HUDEP-2 (cell line): ENCODE data around the gene FOXO3.
"Not testable (repeated sequence)": the region's sequence is repeated elsewhere in the genome, so short reads cannot be mapped to it uniquely, and the experiment has no call there.

Experiments used
- DNase-seq, 76 experiments: peaks; one replicate each; lab custom pipeline; 2025; ENCODE audit not compliant: unreplicated experiment in 76 of 76; lab: John Stamatoyannopoulos, UW

The FOXO3 gene

DNA sequence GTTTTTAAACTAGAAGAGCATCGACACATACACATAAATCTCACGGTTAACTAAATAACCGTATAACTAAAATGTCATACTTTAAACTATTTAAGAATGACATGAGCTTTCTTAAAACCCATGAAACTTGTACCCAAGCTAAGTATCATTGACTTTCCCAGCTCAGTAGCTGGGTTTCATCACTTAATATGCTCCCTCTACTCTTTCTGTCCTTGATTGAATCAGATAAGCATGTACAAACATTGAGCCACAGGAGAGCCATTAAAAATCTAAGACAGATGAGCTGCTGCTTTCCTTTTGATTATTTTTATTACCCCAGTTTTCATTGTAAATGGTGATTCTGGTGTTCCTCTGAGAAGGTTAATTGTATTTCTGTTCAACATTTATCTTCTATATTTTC lies 115.8 kb downstream of the FOXO3 start:
- DNase-seq, result no peak

GRCh38 chr6:108677357-108677756 lies 116.6 kb downstream of the FOXO3 start:
- DNase-seq, result no peak

GRCh38 chr6:108677894-108678293 lies 117.2 kb downstream of the FOXO3 start:
- no peak for DNase-seq

- DNase-seq, result not testable (repeated sequence)
These were observed 119.6 kb downstream of the FOXO3 start for GRCh38 chr6:108680314-108680713.

DNA sequence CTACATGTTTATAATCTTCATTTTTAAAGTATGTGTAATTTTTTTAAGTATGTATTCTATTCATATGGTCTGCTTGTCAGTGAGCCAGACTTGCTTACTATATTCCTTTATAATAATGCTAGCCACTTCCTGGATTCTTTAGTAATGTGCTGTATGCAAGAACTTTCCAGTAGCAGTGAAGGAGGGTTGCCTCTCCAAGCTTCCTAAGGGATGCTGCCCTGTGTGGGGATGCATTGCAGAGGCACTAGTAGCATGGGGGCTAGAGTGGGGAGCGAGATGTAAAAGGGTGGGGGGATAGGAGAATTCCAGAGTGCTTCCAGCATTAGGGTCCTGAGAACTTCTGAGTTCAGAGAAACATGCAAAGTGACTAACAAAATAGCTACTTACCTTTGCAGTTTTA lies 121.0 kb downstream of the FOXO3 start:
- DNase-seq, result not testable (repeated sequence)

- DNase-seq, result not testable (repeated sequence)
These were observed 121.8 kb downstream of the FOXO3 start for GRCh38 chr6:108682383-108683119.

GRCh38 chr6:108683976-108684375 lies 123.3 kb downstream of the FOXO3 start:
- not testable (repeated sequence) for DNase-seq

DNA sequence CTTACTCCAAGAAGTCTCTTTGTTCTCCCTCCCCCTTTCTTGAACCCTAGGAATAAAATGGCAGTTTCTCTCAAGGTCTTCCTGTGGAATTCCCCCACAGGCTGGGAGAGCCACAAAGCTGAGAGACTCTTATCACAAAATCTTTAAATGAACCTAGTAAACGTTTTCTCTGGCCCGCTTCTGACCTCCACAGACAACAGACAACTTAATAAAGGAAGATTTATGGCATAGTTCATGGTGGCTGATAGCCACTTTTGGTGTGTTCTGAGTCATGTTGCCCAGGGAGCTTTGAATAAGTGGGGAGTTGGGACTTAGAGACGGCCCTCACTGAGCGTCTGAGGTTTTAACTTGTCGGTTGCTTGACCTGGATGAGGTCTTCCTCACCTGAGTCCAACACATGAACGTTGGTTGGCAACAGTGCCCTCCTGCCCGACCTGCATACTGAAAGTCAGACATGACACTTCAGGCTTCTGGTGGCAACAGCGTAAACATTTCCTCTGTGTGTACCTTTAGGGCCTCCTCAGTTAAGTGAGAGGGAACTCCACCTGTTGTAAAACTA lies 124.1 kb downstream of the FOXO3 start:
- no peak for DNase-seq

GRCh38 chr6:108685970-108686369 lies 125.3 kb downstream of the FOXO3 start:
- DNase-seq, result no peak

GRCh38 chr6:108686896-108687295 lies 126.2 kb downstream of the FOXO3 start:
- DNase-seq, result no peak

DNA sequence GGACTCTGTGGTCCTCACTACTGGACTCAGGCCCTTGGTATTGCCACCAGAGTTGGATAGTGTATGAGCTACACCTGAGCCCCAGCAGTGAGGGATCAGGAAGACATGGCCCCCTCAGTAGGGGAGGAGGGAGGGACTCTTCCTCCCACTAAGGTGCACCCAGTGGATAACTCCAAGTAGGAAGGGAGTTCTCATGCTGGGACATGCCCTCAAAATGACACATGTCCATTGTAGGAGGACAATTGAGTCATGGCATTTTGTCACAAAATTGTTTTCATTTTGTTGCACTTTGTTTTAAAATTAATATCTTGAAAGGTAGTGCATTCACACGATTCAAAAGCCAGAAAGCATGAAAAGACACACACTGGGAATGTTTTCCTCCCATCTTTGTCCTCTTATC lies 127.2 kb downstream of the FOXO3 start:
- DNase-seq, result no peak

DNA sequence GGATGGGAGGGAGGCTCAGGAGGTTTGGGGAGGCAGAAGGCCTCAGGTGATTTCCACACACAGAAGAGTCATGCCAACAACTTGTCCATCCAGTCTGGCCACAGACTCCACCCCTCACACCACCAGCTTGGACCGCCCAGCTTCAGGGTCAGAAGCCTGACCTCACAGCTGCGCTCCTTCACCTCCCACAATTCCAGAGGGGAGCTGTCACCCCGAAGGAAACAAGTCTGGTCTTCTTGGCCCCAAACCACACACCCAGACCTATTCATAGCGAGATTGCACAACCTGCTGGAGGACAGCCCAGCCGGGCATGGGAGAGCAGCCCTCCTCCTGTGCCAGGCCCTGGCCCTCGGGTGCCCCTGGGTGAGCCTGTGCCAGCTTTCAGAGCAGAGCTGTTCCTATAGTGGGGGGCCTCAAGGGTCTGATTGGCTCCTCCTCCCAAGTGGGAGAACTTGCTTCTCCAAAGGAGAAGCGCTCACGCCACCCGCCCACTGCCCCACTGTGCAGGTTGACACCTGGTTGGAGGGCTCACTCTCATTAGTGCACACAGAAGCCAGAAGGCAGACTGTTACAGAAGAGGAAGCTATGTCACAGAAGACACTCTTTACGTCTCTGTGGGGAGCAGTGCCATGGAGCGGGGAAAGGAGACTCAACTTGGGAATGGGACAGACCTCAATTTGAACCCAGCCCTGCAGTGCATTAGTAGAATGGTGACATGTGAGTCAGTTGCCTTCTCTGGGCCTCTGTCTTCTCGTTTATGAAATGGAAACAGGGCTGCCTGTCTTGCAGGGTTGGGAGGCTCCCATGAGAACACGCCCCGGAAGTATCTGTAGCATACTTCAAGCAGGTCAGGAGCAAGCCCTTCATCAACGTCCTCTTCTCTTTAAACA lies 128.8 kb downstream of the FOXO3 start:
- DNase-seq, result no peak

DNA sequence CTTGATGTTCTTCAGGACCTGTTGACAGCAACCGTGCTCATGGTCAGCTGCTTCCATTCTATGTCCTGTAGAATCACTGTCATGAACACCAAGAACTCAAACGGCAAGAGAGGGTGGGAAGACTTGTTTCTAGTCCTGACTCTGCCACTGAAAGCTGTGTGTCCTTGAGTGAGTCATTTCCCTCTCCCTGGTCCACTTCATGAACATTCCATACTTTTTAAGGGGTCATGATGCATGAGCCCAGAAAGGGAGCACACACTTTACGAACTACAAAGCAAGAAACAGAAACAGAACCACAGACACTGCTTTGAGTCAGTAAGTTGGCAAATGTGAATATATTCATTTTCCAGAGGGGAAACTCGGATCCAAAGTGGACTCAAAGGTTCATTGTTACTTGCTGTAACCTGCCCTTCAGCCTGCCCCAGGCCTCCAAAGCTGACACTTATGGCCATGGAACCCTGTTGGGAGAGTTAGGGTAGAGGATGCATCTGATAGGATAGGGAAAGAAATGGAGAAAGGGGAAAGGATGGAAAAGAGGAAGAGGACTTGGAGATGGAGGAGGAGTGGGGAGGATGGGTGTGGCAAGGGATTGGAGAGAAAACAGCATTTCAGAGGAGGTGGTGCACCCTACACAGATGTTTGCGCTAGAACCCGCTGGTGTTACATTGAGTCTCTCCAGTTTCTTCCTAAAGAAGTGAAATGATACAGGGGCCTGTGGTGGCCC lies 129.8 kb downstream of the FOXO3 start:
- DNase-seq, result no peak

DNA sequence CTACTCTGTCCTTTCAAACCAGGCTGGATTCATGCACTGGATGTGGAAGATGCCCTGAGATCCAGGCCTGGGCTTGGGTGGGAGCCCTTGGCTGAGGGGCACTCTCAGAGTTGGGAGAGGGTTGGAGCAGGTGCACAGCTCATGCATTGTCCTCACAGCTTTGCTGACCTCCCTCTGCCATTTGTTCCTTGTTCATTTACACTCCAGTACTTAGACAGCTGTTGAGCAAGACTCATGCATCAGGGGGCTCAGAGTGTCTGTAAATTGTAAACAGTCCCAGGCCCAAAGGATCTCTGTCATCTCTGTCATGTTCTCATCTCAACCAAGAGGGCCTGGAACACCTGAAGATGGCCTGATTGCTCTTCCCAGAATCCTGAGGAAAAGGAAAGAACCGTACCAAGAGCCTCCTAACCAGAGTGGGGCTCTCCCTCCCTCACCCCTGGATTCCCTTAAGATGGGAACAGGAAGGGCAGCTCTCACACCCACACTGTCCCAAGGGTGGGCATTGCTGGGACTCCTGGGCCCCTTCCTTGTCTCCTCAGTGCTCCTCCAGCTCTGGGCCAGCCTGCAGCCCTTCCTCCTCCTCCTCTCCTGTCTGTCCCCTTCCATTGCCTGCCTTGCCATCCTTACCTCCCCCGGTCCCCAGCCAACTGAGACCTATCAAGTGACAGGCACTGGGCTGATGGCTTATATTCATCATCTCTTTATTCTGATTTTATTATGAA lies 132.9 kb downstream of the FOXO3 start:
- no peak for DNase-seq

DNA sequence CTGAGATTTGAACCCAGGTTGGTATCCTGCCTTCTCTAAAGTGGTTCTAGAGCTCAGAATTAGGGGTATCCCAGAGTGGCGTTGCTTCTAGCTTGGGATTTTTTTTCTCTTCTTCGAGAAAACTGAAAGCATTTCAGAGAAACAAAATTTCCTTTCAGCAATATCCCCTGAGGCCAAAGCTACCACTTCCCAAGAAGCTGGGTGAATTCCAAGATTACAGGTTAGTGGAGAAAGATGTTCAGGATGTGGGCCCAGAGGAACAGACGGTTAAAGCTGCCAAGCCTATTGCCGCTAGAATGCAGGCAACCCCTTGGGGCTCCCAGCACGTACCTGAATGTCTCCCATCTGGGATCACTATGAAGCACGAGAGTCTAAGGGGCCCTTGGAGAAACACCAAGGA lies 134.1 kb downstream of the FOXO3 start:
- no peak for DNase-seq

DNA sequence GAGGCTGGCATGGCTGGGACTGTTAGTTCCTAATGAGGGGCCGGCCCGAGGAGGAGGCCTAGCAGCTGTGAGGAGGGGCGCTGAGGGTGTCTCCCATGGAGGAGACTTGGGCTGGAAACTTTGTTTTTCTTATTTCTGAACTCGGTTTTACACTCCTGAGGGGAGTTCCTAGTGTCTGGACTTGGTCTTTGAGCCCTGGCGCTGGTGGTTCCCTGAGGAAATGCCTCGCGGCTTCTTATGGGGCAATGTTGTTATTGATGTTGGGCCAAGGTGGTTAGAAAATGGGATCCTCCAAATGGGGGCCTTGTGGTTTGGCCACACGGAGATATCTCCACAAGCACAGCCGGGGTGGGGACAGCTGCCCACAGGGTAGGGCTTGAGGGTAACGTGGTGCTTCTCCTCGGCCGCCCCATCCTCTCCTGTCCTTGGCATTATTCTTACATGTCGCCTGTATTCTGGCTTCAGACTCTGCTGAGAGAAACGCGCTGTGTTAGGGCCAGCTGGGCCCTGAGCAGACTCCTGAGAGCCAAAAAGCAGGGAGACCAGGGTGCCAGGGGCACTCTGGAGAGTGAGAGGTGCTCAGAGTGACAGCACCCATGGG lies 136.9 kb downstream of the FOXO3 start:
- no peak for DNase-seq

GRCh38 chr6:108698593-108699289 lies 138.0 kb downstream of the FOXO3 start:
- DNase-seq, result no peak

DNA sequence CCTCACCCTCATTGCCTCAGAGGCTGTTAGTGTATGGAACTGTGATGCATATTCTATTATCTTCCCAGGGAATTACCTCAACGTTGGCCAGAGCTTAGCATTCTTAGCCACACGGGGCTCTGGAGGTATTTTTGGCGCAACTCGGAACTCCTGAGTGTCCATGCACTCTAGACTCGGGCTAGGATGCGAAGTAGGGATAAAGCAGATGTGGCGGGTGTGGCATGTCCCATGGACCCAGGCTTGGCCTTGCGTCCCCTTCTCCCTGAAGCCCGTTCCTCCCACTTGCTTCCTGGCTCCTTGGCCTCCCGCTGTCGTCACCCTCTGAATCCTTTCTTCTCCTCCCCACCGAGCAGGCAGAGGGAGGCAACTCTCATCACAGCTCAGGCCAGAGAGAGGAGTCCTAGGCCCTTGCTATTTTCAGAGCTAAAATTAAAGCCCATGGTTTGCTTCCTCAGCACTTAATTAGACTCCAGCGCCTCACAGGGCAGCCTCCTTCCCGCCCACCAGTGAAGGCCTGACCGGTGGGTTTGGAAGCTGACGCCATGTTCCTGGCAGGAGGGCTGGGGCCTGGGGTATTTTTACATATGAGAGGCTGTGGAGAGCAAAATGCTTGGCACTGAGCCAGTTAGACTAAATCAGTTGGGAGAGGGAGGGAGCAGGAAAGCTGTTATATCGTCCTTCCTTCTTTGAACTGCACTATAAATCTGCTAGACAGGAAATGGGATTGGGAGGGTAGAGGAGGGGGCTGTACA lies 138.7 kb downstream of the FOXO3 start:
- DNase-seq, result no peak
